Dendritic cell treated with granulocyte-macrophage colony-stimulating factor and Interleukin-4, amounts not matched to agents 40 ng/mL and 50 ng/mL, for 4 days (primary cell): ENCODE data around the gene FAM216A.
"Not testable (repeated sequence)": the region's sequence is repeated elsewhere in the genome, so short reads cannot be mapped to it uniquely, and the experiment has no call there.

Experiments
- H3K27ac Mint-ChIP-seq: one replicate; pipeline ENCODE4 v1.8.0; 2022; ENCODE audit warnings: mild to moderate bottlenecking, mixed read lengths
- H3K27me3 Mint-ChIP-seq: one replicate; pipeline ENCODE4 v1.8.0; 2022; ENCODE audit warnings: mild to moderate bottlenecking, mixed read lengths
- H3K36me3 Mint-ChIP-seq: one replicate; pipeline ENCODE4 v1.8.0; 2022; ENCODE audit warnings: low read depth, mixed read lengths
- H3K4me1 Mint-ChIP-seq: one replicate; pipeline ENCODE4 v1.8.0; 2022; ENCODE audit warnings: low read depth, mixed read lengths
- H3K4me3 Mint-ChIP-seq: one replicate; pipeline ENCODE4 v1.8.0; 2022; ENCODE audit warnings: mild to moderate bottlenecking, moderate library complexity, mixed read lengths
- H3K9me3 Mint-ChIP-seq: one replicate; pipeline ENCODE4 v1.8.0; 2022; ENCODE audit warnings: mixed read lengths
- intact Hi-C: fragments of 100-400 bp; cut with micrococcal nuclease; formaldehyde crosslinking; loops from one replicate; pipeline ENCODE4 v1.15.0; 2022

FAM216A gene

DNA sequence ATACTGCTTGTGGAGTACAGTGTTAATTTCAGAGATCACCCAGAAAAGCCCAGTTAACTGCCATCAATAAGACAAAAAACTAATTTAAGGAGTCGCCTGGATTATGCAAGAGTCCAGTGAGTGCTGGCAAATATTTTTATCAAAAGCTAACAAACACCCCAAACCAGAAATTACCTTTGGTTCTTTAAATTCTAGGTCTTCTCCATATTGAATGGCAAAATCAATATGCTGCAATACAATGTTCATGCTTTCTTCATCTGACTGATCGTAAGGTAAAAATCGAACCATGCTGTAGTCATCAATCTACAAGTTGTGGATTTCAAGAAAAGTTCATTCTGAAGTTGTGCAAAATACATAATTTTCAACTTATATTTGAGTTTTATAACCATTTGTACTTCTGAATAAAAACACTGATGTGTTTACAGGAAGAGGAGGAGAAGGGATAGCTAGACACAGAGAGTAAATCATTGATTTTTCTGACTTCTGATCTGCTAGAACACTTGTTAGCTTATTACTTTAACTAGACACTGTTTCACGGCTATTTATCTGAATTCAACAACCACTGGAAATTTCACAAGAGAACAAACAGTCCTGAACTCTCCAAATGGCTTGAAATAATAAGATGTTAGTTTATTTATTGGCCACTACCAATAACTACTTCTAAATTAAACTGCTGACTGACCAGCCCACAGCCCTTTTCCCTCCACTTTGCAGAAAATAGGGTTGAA lies 14.9 kb upstream of the FAM216A start:
- H3K4me3 Mint-ChIP-seq: no peak overlapping the region
- no peaks in the 10 kb centered on the region for H3K9me3 Mint-ChIP-seq
- H3K27me3 Mint-ChIP-seq: no peaks in the 10 kb centered on the region
- no peak overlapping the region for H3K27ac Mint-ChIP-seq
- H3K36me3 Mint-ChIP-seq: peaks cover 40% of the 10 kb centered on the region
- peaks cover 41% of the 10 kb centered on the region for H3K4me1 Mint-ChIP-seq
- intact Hi-C loops: loop anchor here (5.0 kb wide), 2 partner anchors 99 to 434 kb away; no protein-coding TSS in a partner anchor

DNA sequence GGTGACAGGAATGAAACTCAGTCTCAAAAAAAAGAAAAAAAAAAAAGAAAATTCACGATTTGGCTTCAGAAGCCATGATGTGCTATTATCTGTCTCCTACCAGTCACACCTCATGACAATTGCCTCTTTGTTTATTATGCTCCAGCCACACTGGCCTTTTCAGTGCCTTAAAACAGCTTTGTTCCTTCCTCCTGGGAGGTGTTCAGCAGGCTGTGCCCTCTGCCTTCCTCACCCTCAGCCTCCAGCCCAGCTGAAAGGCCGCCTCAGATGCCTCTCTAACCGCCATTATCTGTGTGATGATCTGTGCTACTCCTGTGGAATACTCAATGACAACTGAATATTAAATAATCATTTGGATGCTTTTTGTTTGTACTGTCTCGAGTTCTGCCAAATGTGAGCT lies 9.9 kb upstream of the FAM216A start:
- Mint-ChIP-seq H3K36me3 (peaks cover 55% of the 10 kb centered on the region), H3K9me3 (no peaks in the 10 kb centered on the region), H3K27ac (peak overlapping the region; percentile 7), H3K4me3 (no peak overlapping the region), H3K27me3 (no peaks in the 10 kb centered on the region), H3K4me1 (peaks cover 13% of the 10 kb centered on the region)
- intact Hi-C loops: no loop called here

DNA sequence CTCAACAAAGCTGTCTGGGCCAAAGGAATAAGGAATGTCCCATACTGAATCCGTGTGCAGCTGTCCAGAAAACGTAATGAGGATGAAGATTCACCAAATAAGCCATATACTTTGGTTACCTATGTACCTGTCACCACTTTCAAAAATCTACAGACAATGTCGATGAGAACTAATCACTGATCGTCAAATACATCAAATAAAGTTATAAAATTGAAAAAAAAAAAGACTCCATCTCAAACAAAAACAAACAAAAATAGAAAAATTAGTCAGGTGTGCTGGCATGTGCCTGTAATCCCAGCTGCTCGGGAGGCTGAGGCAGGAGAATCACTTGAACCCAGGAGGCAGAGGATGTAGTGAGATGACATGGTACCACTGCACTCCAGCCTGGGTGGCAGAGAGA lies 7.5 kb upstream of the FAM216A start:
- intact Hi-C loops: loop anchor here (10.0 kb wide), 1 partner anchor 224 kb away; the partner anchor contains the start of gene HVCN1
- not testable (repeated sequence) for H3K4me3 Mint-ChIP-seq, H3K27ac Mint-ChIP-seq, H3K9me3 Mint-ChIP-seq, H3K27me3 Mint-ChIP-seq, H3K4me1 Mint-ChIP-seq
- H3K36me3 Mint-ChIP-seq: peaks cover 72% of the 10 kb centered on the region

DNA sequence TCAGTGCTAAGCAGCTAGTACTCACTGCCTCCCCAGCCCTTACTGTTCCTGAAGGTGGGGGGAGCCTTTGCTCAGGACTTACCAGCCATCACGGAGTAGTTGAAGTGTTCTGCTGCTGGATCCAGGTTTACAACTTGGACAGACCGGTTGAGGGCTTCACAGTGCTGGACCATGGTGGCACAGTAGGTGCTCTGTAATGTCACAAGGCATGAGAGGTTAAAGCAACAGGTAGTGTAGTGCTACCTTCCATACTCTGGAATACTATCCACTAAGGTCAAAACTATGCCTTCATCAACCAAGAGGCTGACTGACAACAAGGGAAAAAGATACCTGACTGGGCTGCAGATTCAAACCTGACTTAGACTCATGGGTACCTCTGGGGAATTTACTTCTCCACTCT lies 3.6 kb upstream of the FAM216A start:
- peaks cover 64% of the 10 kb centered on the region for H3K36me3 Mint-ChIP-seq
- intact Hi-C loops: loop anchor here (5.0 to 10.0 kb wide), 3 partner anchors 37 to 220 kb away; partner anchors contain the start of genes HVCN1, RAD9B and VPS29
- no peaks in the 10 kb centered on the region for H3K9me3 Mint-ChIP-seq

DNA sequence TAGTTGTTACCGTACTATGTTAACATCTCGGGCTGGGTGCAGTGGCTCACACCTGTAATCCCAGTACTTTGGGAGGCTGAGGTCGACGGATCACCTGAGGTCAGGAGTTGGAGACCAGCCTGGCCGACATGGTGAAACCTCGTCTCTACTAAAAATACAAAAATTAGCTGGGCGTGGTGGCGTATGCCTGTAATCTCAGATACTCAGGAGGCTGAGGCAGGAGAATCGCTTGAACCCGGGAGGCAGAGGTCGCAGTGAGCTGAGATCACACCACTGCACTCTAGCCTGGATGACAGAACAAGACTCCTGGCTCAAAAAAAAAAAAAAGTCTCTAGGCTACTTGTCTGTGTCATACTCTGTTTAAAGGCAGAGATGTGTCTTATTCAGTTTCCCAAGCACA lies 2.9 kb upstream of the FAM216A start:
- H3K4me3 Mint-ChIP-seq, H3K9me3 Mint-ChIP-seq, H3K27me3 Mint-ChIP-seq, H3K27ac Mint-ChIP-seq: not testable (repeated sequence)
- Mint-ChIP-seq H3K36me3 (peaks cover 56% of the 10 kb centered on the region), H3K4me1 (peaks cover 33% of the 10 kb centered on the region)
- intact Hi-C loops: loop anchor here (5.0 to 10.0 kb wide), 3 partner anchors 37 to 219 kb away; partner anchors contain the start of genes HVCN1, RAD9B and VPS29

More for the DNA sequence above, 3.6 kb upstream of the FAM216A start:
- no peak overlapping the region for H3K4me3 Mint-ChIP-seq
- peaks cover 31% of the 10 kb centered on the region for H3K4me1 Mint-ChIP-seq
- H3K27me3 Mint-ChIP-seq: no peaks in the 10 kb centered on the region
- H3K27ac Mint-ChIP-seq: no peak overlapping the region

DNA sequence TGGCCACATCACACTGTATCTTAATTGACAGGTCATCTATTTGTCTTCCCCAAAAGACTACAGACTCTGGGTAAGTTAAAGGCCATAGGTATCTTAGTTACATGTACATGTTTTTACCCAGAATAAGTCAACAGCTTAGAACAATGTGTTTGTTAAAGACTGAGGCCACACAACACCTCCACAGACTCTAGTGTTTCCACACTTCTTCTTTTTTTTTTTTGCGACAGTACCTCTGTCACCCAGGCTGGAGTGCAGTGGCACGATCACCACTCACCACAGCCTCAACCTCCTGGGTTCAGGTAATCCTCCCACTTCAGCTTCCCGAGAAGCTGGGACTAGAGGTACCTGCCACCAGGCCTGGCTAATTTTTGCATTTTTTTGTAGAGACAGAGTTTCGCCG lies 1.9 kb upstream of the FAM216A start:
- no peaks in the 10 kb centered on the region for H3K27me3 Mint-ChIP-seq
- H3K27ac Mint-ChIP-seq: no peak overlapping the region
- H3K36me3 Mint-ChIP-seq: peaks cover 46% of the 10 kb centered on the region
- peak overlapping the region; percentile 10 for H3K4me3 Mint-ChIP-seq
- intact Hi-C loops: loop anchor here (5.0 to 10.0 kb wide), 3 partner anchors 36 to 218 kb away; partner anchors contain the start of genes HVCN1, RAD9B and VPS29
- H3K4me1 Mint-ChIP-seq: peaks cover 33% of the 10 kb centered on the region
- H3K9me3 Mint-ChIP-seq: no peaks in the 10 kb centered on the region

DNA sequence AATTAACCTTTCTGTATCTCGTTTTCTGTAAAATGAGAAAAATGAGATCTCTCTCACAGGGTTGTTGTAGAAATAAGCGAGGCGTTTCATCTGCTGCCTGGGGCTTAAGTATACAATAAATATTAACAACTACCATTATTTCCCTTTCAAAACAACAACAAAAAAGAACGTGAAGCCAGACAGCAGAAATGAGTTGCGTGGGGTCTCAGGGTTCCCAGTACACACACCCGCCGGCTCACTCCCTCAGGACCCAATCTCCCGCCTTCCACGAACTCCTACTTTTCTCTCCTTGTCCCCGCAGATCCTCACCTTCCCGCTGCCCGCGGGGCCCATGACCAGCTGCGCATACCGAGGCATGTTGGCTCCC lies 815 bp upstream of the FAM216A start:
- intact Hi-C loops: loop anchor here (2.0 to 10.0 kb wide), 4 partner anchors 17 to 217 kb away; partner anchors contain the start of genes ARPC3, HVCN1, RAD9B and VPS29
- H3K4me1 Mint-ChIP-seq: peaks cover 33% of the 10 kb centered on the region
- no peaks in the 10 kb centered on the region for H3K9me3 Mint-ChIP-seq
- H3K36me3 Mint-ChIP-seq: peaks cover 36% of the 10 kb centered on the region
- peak overlapping the region; percentile 96 for H3K4me3 Mint-ChIP-seq
- H3K27me3 Mint-ChIP-seq: no peaks in the 10 kb centered on the region
- H3K27ac Mint-ChIP-seq: peak overlapping the region; percentile 84

DNA sequence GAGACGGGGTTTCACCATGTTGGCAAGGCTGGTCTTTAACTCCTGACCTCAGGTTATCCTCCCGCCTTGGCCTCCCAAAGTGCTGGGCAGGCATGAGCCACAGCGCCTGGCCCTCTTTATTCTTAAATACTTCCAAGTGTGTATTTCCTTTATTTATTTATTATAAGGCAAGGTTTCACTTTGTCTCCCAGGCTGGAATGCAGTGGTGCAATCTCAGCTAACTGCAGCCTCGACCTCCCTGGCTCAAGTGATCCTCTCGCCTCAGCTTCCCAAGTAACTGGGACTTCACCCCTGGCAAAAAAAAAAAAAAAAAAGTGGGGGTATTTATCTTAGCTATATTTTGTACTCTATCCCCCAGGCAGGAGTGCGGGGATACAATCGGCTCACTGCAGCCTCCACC lies 6.8 kb downstream of the FAM216A start:
- Mint-ChIP-seq H3K27ac (no peak overlapping the region), H3K9me3 (no peaks in the 10 kb centered on the region), H3K4me3 (no peak overlapping the region), H3K36me3 (no peaks in the 10 kb centered on the region), H3K4me1 (no peaks in the 10 kb centered on the region), H3K27me3 (no peaks in the 10 kb centered on the region)
- intact Hi-C loops: no loop called here

DNA sequence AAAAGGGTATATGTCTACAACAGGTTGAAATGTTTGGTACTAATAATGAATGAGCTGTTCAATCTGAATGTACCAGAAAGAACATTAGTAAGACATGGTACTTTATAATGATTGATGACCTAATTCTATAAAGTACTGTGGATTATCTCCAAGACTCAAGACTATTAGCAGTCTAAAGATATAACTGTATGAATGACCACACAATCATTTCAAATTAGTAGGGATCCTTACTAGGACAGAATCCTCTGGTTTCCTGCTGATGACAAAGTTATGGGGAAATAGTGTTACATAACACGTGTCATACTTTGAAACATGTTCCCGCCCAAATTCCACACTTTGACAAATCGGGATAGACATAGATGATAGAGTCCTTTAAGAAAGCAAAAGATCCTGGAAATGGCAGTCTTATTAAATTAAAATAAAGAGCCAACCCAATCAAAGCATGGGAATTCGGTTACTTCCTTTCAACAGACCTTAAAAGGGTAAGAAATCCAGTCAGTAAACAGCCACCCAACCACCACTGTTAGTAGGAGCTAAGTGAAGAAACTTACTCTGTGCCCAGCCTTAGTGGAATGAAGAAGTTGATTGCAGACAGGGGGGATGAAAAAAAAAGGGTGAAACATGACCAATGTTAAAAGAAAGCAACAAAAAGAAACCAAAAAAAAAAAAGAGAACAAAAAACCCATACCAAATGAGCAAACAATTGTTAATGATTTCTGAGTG lies 30.5 kb downstream of the FAM216A start:
- Mint-ChIP-seq H3K27me3 (no peaks in the 10 kb centered on the region), H3K36me3 (peaks cover 52% of the 10 kb centered on the region), H3K9me3 (no peaks in the 10 kb centered on the region), H3K4me1 (peaks cover 28% of the 10 kb centered on the region), H3K27ac (peak overlapping the region; percentile 84), H3K4me3 (peak overlapping the region; percentile 69)
- intact Hi-C loops: no loop called here

DNA sequence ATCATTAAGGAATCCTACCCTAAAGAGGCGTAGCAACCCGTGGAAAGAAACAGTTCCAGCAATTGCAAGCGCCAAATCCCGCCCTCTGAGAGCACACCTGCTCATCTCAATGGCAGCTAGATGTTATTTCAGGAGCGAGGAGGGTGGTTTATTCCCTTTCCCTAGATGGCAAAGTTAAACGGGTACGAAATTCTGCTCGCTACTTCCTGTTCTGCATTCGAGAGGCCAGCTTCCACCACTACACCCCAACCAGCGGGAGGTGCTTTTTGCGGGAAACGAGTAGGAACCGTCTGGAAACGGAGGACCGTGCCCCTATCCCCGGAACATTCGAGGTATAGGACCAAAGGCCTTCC lies 32.7 kb downstream of the FAM216A start:
- peaks cover 28% of the 10 kb centered on the region for H3K4me1 Mint-ChIP-seq
- H3K36me3 Mint-ChIP-seq: peaks cover 31% of the 10 kb centered on the region
- peak overlapping the region; percentile 89 for H3K4me3 Mint-ChIP-seq
- H3K27ac Mint-ChIP-seq: peak overlapping the region; percentile 92
- intact Hi-C loops: loop anchor here (2.0 to 10.0 kb wide), 3 partner anchors 34 to 53 kb away; partner anchors contain the start of genes ARPC3, FAM216A and GPN3
- no peaks in the 10 kb centered on the region for H3K9me3 Mint-ChIP-seq
- H3K27me3 Mint-ChIP-seq: no peaks in the 10 kb centered on the region

DNA sequence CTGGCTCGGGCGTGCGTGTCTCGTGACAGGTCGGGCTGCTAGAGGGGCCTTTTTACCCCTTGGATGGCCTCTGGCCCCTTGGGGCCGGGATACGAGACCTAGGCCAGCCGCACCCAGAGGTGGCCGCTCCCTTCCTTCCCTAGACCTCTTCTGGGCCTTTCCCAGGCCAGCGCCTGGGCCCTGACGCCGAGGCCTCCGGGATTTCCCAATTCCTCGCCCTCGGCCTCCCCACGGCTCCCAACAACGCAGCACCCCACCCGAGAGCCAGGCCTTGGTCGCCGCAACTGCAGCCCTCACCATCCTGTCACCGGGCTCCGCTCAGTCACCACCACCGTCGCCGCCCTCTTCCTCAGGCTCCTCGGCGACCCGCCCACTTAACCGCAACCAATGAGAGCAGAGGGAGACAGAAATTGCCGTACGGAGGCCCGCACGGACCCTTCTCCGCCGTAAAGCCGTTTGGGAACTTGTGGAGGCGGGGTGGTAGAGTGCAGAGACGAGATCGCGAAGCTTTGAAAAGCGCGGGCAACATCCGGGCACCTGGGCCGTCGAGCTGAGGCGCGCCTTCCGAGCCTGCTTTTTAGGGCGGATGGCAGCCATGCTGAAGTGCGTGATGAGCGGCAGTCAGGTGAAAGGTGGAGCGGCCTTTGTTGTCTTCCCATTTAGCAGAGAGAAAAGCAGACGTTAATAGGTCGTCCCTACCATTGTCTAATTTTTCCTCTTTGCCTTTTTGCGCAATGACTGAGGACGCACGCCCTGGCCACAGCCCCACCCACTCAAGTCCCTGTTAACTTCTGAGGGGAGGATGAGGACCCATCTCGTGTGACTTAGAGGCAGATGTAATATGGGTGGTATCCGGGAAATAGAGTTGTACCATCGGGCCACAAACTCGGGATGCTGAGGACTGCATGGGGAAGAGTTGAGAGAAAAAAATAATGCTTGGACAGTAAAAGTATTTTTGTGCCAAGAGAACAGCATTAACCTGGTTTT lies 33.4 kb downstream of the FAM216A start, which contains the start of the genes RAD9B and VPS29:
RAD9B (plus strand) TSS at position 580 of the 987 bp plus-strand sequence; CDS start at position 587, 7 bp downstream.
VPS29 (minus strand) TSS at position 360 of the 987 bp plus-strand sequence; CDS start at position 300, 60 bp downstream.
- intact Hi-C loops: loop anchor here (2.0 to 10.0 kb wide), 3 partner anchors 35 to 53 kb away; partner anchors contain the start of genes ARPC3, FAM216A and GPN3
- H3K36me3 Mint-ChIP-seq: peaks cover 26% of the 10 kb centered on the region
- no peaks in the 10 kb centered on the region for H3K9me3 Mint-ChIP-seq

DNA sequence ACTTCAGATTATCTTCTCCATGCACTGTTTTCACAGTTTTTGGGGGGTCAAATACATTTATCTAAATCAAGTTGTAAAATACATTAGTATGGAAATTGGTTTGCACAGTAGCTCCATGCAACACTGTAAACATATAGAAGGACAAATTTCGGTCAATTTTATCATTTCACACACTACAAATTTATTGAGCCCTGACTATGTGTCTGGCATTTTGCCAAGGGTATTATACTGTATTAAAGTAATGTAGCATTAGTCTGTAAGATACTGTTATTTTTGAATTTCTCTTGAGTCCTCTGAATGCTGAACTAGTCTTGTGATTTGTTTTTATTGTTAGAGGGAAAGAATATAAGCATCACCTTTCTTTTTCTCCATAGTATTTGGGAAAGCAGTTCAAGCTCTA lies 34.8 kb downstream of the FAM216A start:
- Mint-ChIP-seq H3K4me3 (no peak overlapping the region), H3K27me3 (no peaks in the 10 kb centered on the region), H3K36me3 (peaks cover 19% of the 10 kb centered on the region), H3K4me1 (peaks cover 28% of the 10 kb centered on the region), H3K9me3 (no peaks in the 10 kb centered on the region), H3K27ac (no peak overlapping the region)
- intact Hi-C loops: loop anchor here (5.0 to 10.0 kb wide), 2 partner anchors 36 to 51 kb away; partner anchors contain the start of genes FAM216A and GPN3

More for the DNA sequence above, 33.4 kb downstream of the FAM216A start, which contains the start of the genes RAD9B and VPS29:
- Mint-ChIP-seq H3K27ac (peak within 1 kb of the TSS; percentile 92), H3K4me1 (peaks cover 28% of the 10 kb centered on the region), H3K27me3 (no peaks in the 10 kb centered on the region), H3K4me3 (peak within 1 kb of the TSS; percentile 89)

DNA sequence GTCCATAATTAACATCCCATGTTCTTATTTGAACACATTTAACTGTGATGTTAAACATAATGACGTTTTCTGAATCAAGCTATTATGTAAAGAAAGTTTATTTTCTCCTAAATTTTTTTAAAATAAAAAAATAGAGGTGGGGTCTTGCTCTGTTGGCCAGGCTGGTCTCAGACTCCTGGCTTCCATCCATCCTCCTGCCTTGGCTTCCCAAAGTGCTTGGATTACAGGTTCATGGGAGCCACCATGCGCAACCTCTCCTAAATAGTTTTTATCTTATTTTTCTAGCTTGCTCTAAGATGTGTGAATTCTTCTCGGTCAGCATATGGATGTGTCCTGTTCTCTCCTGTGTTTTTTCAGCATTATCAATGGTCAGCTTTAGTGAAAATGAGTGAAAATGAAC lies 36.7 kb downstream of the FAM216A start:
- no peak overlapping the region for H3K4me3 Mint-ChIP-seq
- H3K27ac Mint-ChIP-seq: no peak overlapping the region
- intact Hi-C loops: loop anchor here (10.0 kb wide), 1 partner anchor 49 kb away; no protein-coding TSS in a partner anchor
- H3K4me1 Mint-ChIP-seq: peaks cover 14% of the 10 kb centered on the region
- H3K27me3 Mint-ChIP-seq: no peaks in the 10 kb centered on the region
- H3K9me3 Mint-ChIP-seq: no peaks in the 10 kb centered on the region
- H3K36me3 Mint-ChIP-seq: peaks cover 18% of the 10 kb centered on the region
